NOMO-1 treated with DMSO at 0.1 percent for 48 hours (cell line): ENCODE measurements around the gene LRRC8D.

ENCODE experiments used
- DNase-seq: peaks from one replicate; lab custom pipeline; 2025; ENCODE audit not compliant: unreplicated experiment; lab: John Stamatoyannopoulos, UW

The LRRC8D gene

DNA sequence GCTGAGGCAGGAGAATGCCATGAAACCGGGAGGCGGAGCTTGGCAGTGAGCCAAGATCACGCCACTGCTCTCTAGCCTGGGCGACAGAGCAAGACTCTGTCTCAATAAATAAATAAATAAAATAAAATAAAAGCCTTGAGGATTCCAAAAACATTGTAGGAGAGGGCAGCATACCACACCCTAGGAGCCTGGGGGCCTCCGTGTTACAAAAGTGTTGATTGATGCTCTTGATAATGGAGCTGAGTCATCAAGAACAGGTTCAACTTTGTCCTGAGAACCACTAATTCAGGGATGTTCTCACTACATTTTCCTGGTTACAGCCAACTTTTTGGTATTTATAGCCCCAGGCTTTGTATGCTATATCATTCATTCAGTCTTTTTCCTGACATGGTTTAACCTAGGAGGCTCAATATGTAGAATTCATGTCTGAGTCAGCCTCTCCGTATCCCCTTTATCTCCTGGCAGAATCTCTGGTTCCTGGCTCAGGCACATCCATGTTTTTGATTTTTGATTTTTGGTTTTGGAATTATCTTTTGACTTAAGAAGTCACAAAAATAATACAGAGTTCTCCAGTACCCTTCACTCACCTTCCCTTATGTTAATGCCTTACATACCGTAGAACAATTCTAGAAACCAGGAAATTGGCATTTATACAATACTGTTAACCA lies 69.4 kb downstream of the LRRC8D start:
- DNase-seq = no peak

GRCh38 chr1:89892816-89893215 lies 72.0 kb downstream of the LRRC8D start:
- DNase-seq = no peak

GRCh38 chr1:89894210-89895201 lies 73.7 kb downstream of the LRRC8D start:
- no peak for DNase-seq

GRCh38 chr1:89896105-89896942 lies 75.5 kb downstream of the LRRC8D start:
- no peak for DNase-seq

DNA sequence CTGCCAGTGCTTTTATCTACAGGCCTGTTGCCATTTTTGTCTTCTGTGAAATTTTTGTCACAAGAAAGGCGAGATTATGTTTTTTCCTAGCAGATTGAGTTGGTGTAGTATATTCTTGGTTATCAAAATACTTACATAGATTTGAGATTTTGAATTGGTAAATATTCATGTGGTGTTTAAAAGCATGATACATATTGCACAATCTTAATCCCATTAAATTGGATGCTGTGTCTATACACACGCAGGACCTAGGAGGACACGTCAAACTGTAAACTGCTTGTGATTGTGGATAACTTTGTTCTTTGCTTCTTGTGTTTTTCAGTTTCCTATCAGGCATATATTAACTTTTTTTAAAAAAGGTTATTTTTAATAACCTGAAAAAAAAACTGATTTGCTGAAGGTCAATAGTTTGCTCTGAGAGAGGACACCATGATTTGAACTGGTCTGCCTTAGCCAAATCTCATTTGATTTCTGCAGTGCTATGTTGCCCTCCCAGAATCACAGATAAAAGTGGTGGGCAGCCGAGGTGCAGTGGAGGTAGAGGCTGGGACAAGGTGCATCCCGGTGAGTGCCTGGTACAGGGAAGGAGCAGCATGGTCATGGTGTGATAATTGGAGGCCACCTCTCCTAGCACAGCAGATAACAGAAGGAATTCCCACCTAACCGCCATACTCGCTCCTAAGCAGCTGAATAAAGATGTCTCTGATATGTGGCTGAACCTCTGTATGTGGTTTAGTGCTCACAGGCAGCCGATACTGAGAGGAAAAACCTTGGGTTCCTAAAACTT lies 76.7 kb downstream of the LRRC8D start:
- no peak for DNase-seq

GRCh38 chr1:89898150-89898549 lies 77.3 kb downstream of the LRRC8D start:
- DNase-seq = no peak

GRCh38 chr1:89898695-89899470 lies 78.1 kb downstream of the LRRC8D start:
- no peak for DNase-seq

- DNase-seq = no peak
Measured at GRCh38 chr1:89900323-89900722, 79.5 kb downstream of the LRRC8D start.

DNA sequence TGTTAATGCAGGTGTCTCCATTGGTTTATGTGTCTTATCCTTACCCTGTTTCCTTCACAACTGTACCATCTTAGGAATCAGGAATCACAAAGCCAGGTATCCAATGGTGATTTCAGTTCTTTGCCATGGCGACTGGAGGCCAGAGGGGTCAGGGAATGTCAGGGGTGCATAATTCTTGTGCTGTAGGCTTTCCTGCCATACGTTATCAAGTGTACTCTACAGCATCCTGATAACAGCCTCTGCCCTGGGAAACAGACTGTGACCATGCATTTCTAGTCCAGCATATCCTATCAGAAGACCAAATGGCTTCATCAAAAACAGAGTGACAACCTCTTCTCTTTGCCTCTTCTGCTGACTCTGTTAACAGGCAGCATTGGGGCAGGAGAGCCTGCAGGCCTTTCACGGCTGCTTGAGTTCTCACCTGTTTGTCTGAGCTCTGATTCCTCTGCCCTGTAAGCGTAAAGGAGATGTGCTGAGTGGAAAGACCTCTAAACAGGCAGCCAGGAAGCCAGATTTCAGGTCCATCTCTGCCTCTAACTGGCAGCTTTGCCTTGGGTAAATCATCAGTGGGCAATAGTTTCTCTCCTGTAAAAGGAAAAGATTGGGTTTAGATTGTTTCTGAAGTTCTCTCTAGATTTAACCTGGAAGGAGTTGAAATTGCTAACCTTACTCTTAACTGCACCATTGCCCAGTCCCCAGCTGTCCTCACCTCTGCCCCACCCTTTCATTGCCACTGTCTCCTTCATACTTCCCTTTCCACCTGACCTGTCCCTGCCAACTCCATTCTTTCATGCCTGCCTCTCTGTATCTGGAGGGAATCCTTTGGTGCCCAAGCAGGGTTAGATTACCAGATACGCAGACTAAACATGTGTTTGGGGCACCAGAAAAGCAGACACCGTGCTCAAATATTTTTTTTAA lies 80.2 kb downstream of the LRRC8D start:
- no peak for DNase-seq

- DNase-seq = no peak
Measured at GRCh38 chr1:89901957-89902669, 81.3 kb downstream of the LRRC8D start.

DNA sequence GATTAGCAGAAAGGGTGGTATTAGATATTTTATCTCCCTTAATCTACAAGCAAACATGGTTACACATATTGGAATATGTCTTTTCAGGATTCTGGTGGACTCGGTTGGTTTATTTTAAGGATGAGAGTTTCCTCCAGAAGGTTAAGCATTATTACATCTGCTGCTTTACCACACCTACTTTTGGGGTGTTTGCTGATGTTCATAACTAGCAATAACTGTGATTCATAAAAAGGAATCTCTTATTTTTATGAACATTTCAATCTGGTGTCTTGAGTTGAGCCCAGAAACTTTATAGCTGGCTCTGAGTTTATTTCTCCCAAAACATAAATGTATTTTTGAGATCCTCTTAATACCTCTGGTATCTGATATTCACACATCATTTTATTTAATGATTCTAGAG lies 82.7 kb downstream of the LRRC8D start:
- no peak for DNase-seq

GRCh38 chr1:89904219-89904980 lies 83.6 kb downstream of the LRRC8D start:
- peak; percentile 30 for DNase-seq

DNA sequence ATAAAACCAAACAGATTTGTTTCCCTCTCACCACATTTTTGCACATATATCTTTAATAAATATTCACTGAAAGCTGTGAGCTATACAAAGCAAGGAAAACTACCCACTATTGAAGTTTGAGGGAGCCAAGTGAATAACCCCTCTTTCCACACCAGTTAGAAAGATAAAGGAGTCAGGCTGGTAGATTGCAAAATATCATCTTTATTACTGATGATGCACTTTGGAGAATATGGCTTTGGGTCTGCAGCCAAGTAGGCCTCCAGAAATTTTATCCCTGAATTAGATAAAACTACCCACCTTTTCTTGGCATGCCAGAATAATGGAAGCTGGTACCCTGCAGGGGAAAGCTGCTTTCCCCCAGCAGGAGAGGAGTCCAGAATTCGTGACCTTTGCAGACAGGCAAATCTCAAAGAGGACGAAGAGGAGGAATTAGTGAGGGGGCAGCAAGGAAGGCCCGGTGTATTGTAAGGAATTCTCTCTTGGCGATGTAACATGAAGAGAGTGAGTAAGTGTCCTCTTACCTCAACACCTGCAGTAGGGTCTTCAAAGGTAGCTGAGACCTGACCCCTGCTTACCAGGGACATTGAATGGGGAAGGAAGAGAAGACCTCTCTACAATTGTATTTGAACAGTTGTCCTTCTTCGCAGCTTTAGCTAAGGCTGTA lies 84.7 kb downstream of the LRRC8D start:
- DNase-seq = no peak

- no peak for DNase-seq
Measured at GRCh38 chr1:89906088-89906487, 85.3 kb downstream of the LRRC8D start.

GRCh38 chr1:89907727-89908212 lies 86.9 kb downstream of the LRRC8D start:
- DNase-seq = no peak

DNA sequence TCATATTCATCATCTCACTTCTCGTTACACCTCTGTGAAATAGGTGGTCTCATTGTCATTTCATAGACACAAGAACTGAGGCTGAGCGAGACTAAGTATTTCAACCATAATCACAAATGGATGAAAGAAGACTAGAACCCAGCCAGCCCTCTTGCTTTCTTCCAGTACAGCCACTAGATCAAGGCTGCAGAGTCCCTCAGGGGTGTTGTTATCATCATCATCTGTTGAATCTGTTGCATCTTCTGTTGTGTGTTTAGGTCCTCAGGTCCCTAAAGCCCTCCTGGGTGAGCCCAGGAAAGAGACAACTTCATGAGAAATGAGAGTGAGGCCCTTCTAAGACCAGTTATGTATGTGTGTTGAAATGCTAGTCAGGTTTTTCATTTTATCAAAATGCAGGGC lies 87.4 kb downstream of the LRRC8D start:
- no peak for DNase-seq
